Effector CD4-positive, alpha-beta T cell (primary cell): ENCODE data around the gene MAGEL2.
"Not testable (repeated sequence)": the region's sequence is repeated elsewhere in the genome, so short reads cannot be mapped to it uniquely, and the experiment has no call there.

Experiments
- DNase-seq: peaks from one replicate; pipeline ENCODE4 v3.0.0-alpha.2; 2020

The MAGEL2 gene

DNA sequence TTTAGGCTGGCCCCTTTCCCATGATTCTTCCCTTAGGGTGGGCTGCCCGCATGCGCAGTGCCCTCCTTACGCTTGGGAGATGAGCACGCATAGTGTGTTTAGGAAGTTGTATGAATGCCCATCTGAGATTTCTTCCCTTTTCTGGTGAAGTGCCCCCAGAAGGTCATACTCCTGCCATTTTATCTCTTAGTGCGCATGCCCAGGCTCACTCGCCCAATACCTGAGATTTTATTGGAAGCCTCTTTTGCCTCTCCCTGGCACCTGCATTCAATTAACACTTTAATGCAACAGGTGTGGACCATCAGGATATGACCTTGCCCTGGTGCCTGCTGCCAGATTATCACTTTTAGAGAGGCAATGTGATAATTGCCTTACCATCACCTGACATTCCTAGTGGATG lies 45.5 kb downstream of the MAGEL2 start:
- no peak for DNase-seq

GRCh38 chr15:23599053-23599452 lies 48.6 kb downstream of the MAGEL2 start:
- no peak for DNase-seq

GRCh38 chr15:23597278-23597677 lies 50.4 kb downstream of the MAGEL2 start:
- not testable (repeated sequence) for DNase-seq

- DNase-seq: no peak
These were observed 50.9 kb downstream of the MAGEL2 start for GRCh38 chr15:23596736-23597135.

- DNase-seq: no peak
These were observed 52.3 kb downstream of the MAGEL2 start for GRCh38 chr15:23595368-23595767.

- no peak for DNase-seq
These were observed 53.4 kb downstream of the MAGEL2 start for GRCh38 chr15:23594252-23594770.
